Left ventricle myocardium inferior (tissue), 1 donor: ENCODE results near the gene MMP17. TPM values are rescaled to one million over a fixed set of nuclear protein-coding genes. Genes with fewer than 3 reads are reported as not detected.
A peak's percentile ranks its signal among the peaks of the same experiment; 100 is the strongest.

Experiments
- DNase-seq: peaks from one replicate; pipeline ENCODE4 v3.0.0-alpha.2; 2020
- H3K27ac ChIP-seq: fragments of 200-600 bp; replicated peaks from 2 replicates; pipeline ENCODE4 v1.8.0; 2021
- H3K27me3 ChIP-seq: fragments of 200-600 bp; 2 replicates; pipeline ENCODE4 v1.8.0; 2021; ENCODE audit warnings: low read depth
- H3K36me3 ChIP-seq: fragments of 200-600 bp; 2 replicates; pipeline ENCODE4 v1.8.0; 2021
- H3K4me1 ChIP-seq: fragments of 200-600 bp; 2 replicates; pipeline ENCODE4 v1.8.0; 2021
- H3K4me3 ChIP-seq: fragments of 200-600 bp; 2 replicates; pipeline ENCODE4 v1.8.0; 2021; ENCODE audit warnings: mild to moderate bottlenecking, moderate library complexity
- H3K9me3 ChIP-seq: fragments of 200-600 bp; replicated peaks from 2 replicates; pipeline ENCODE4 v1.8.0; 2021
- CTCF ChIP-seq: fragments of 200-600 bp; IDR thresholded peaks from 2 replicates; pipeline ENCODE4 v1.8.0; 2021; ENCODE audit warnings: antibody characterized with exemption, mild to moderate bottlenecking, borderline replicate concordance
- intact Hi-C: fragments of 100-400 bp; cut with micrococcal nuclease; formaldehyde crosslinking; loops from one replicate; pipeline ENCODE4 v1.11.0; 2022
- total RNA-seq: library from RNA; stranded (reverse); fragmentation: NEBNext Ultra II Directional; extraction: Animal tissue kit (Norgen Biotek cat#: 25700); gene quantifications from one replicate; pipeline ENCODE4 v1.2.1, GENCODE V29; 2021
- donor health status: DM: no; HTN: yes; CAD: no; lungs with severe emphysema.

Gene MMP17
- total RNA-seq, 1 donor from 2014 or later = 0.77 TPM

GRCh38 chr12:131832321-131833231 lies 4.4 kb downstream of the MMP17 start:
- H3K36me3 ChIP-seq = no peaks in the 10 kb centered on the region
- peak overlapping the region; percentile 52 for H3K4me3 ChIP-seq
- intact Hi-C loops = no loop called here
- H3K27me3 ChIP-seq = peaks cover 78% of the 10 kb centered on the region
- peak; percentile 51 for DNase-seq
- H3K27ac ChIP-seq = no peak overlapping the region
- H3K4me1 ChIP-seq = peaks cover 42% of the 10 kb centered on the region
- H3K9me3 ChIP-seq = no peaks in the 10 kb centered on the region
- TF ChIP-seq CTCF = no peak

- DNase-seq = no peak
- H3K27me3 ChIP-seq = peaks cover 75% of the 10 kb centered on the region
- intact Hi-C loops = no loop called here
- no peaks in the 10 kb centered on the region for H3K36me3 ChIP-seq
- no peak overlapping the region for H3K4me3 ChIP-seq
- H3K27ac ChIP-seq = no peak overlapping the region
- no peaks in the 10 kb centered on the region for H3K9me3 ChIP-seq
- no peak for TF ChIP-seq CTCF
- H3K4me1 ChIP-seq = peaks cover 36% of the 10 kb centered on the region
Observed at GRCh38 chr12:131833288-131833895, 5.2 kb downstream of the MMP17 start.

- Histone ChIP-seq H3K36me3 (no peaks in the 10 kb centered on the region), H3K27ac (no peak overlapping the region), H3K4me1 (peaks cover 30% of the 10 kb centered on the region), H3K9me3 (no peaks in the 10 kb centered on the region), H3K4me3 (no peak overlapping the region), H3K27me3 (peaks cover 69% of the 10 kb centered on the region)
- DNase-seq = no peak
- no peak for TF ChIP-seq CTCF
- intact Hi-C loops = no loop called here
Observed at GRCh38 chr12:131833896-131834641, 5.9 kb downstream of the MMP17 start.

DNA sequence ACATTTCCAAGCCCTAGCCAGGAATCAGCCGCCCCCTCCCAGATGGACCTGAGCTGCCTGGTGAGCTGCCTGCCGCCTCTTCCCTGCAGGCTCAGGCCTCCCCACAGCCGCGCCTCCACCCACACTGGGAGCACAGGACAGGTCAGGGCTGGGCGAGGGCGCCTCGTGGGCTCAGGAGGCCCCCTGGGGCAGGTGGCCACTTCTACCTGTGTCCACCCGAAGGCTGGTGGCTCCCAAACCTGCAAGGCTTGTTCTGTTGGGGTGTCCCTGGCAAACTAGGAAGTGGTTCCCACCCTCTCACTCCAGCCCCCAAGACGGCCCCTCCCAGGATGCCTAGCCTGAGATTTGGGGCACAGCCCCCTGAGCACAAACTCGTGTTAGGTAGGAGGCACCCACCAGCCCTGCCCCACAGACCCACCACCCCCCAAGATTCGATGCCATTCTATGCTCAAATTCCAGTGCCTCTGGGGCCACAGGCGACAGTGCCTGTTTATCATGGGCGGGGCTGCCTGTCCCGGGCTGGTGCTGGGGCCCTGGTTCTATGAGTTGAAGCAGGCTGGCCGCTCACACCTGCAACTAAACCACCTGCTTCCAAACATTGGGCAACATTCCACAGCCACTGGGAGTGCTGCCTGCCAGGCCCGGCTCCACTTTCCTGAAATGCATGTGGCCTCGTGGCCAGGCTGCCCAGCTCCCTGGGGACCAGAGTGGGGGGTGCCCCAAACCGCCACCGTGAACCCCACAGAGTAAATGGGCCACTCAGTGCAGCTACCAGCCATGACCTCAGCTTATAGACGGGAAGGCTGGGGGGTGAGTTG lies 6.8 kb downstream of the MMP17 start:
- no peak for TF ChIP-seq CTCF
- Histone ChIP-seq H3K9me3 (no peaks in the 10 kb centered on the region), H3K27me3 (peaks cover 59% of the 10 kb centered on the region), H3K4me3 (no peak overlapping the region), H3K27ac (no peak overlapping the region), H3K36me3 (no peaks in the 10 kb centered on the region), H3K4me1 (peaks cover 21% of the 10 kb centered on the region)
- intact Hi-C loops = no loop called here
- DNase-seq = no peak
